ENCODE measurements around the gene ADGRG7.

DNA sequence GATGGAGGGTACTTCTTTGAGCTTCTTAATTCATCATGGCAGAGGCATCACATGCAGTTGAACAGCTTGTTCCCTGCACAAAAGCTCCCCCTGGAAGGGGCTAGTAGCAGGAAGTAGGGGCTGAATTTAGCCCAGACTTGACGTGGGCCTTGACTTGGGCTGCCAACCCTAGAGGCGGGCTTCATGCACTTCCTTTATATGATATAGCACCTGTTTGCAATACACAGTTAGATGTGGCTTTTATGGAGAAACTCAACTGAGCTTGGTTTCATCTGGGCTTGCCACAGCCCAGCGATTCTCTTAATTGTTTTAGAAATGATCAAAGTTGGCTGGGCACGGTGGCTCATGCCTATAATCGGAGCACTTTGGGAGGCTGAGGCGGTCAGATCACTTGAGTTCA lies 33.7 kb upstream of the ADGRG7 start:
- TF ChIP-seq, protein P1, sequence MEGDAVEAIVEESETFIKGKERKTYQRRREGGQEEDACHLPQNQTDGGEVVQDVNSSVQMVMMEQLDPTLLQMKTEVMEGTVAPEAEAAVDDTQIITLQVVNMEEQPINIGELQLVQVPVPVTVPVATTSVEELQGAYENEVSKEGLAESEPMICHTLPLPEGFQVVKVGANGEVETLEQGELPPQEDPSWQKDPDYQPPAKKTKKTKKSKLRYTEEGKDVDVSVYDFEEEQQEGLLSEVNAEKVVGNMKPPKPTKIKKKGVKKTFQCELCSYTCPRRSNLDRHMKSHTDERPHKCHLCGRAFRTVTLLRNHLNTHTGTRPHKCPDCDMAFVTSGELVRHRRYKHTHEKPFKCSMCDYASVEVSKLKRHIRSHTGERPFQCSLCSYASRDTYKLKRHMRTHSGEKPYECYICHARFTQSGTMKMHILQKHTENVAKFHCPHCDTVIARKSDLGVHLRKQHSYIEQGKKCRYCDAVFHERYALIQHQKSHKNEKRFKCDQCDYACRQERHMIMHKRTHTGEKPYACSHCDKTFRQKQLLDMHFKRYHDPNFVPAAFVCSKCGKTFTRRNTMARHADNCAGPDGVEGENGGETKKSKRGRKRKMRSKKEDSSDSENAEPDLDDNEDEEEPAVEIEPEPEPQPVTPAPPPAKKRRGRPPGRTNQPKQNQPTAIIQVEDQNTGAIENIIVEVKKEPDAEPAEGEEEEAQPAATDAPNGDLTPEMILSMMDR (IDR thresholded peaks at IDR 0.05), result no peak
- TF ChIP-seq ZFX (IDR thresholded peaks at IDR 0.05; ENCODE audit: borderline replicate concordance), result no peak
